ENCODE results near the gene PVALB.

- TF ChIP-seq POLR2A (IDR thresholded peaks at IDR 0.05; ENCODE audit: borderline replicate concordance, extremely low read depth, insufficient read depth, insufficient read length), result no peak
- TF ChIP-seq CTCF (IDR thresholded peaks at IDR 0.05 in 2 of 3, conservative IDR thresholded peaks at IDR 0.05 in 1 of 3; ENCODE audit: borderline replicate concordance in 1 of 3, insufficient read depth in 1 of 3, low read depth in 2 of 3, low read length in 2 of 3), result no peak
- no peak for TF ChIP-seq RAD21 (IDR thresholded peaks at IDR 0.05; ENCODE audit: low read depth)
- TF ChIP-seq ZNF274 (IDR thresholded peaks at IDR 0.05; ENCODE audit: low read depth, low read length), result no peak
- TF ChIP-seq TCF7L2 (IDR thresholded peaks at IDR 0.05; ENCODE audit: borderline replicate concordance, extremely low read depth, insufficient read depth, insufficient read length), result no peak
- no peak for TF ChIP-seq EZH2phosphoT487 (IDR thresholded peaks at IDR 0.05; ENCODE audit: borderline replicate concordance)
- TF ChIP-seq MAX (IDR thresholded peaks at IDR 0.05), result no peak
- TF ChIP-seq YY1 (IDR thresholded peaks at IDR 0.05; ENCODE audit: extremely low read depth, insufficient replicate concordance, low read depth, low read length), result no peak
- TF ChIP-seq CEBPB (IDR thresholded peaks at IDR 0.05; ENCODE audit: low read depth), result no peak
- no peak for TF ChIP-seq SP1 (IDR thresholded peaks at IDR 0.05; ENCODE audit: low read depth)
Observed at GRCh38 chr22:36771356-36772063, 45.3 kb downstream of the PVALB start.

Data from HCT116 (cell line).